ENCODE measurements around the gene CDHR5. TPM values are rescaled to one million over a fixed set of nuclear protein-coding genes. Genes with fewer than 3 reads are reported as not detected.
A peak's percentile ranks its signal among the peaks of the same experiment; 100 is the strongest.
"Not testable (repeated sequence)": the region's sequence is repeated elsewhere in the genome, so short reads cannot be mapped to it uniquely, and the experiment has no call there.

CDHR5 gene
- total RNA-seq, 1 donor from 2014 or later, result not detected

DNA sequence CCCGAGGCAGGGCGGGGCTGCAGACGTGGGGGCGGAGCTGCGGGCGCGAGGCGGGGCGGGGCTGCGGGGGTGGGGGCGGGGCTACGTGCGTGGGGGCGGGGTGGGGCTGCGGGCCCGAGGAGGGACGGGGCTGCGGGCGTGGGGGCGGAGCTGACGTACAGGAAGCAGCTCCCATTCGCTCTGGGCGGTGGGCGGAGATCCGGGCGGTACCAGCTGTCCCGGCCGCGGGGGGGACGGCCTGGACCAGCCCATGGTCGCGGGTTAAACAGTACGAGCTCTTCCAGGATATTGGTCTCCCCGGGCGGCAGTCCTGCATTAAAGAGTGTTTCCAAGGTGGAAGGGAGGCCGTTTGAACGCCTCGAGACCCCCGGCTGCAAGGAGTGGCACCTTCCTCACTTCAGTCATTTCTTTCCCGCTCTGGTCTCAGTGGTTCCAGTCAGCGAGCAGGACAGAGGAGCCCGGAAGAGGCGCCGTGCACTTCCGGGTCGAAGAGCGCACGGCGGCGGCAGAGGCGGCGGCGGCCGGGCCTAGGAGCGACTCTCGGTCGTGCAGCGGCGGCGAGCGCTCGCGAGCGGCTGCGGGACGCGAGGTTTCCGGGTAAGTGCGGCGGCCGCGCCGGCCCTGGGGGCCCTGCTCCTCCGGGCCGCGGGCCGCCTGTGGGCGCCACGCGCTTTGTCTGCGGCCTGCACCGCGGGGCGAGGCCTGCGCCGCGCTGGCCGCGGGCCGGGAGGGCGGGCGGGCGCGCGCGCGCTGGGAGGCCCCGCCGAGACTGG, 48.6 kb downstream of the CDHR5 start, which contains the start of gene PHRF1:
TSS of gene PHRF1 (plus strand) at position 475 of the 773 bp plus-strand sequence. CDS start 5,043 bp downstream, outside the sequence.
- Histone ChIP-seq H3K4me1 (peaks cover 56% of the 10 kb centered on the region), H3K4me3 (peak within 1 kb of the TSS; percentile 80 to 83), H3K9me3 (no peaks in the 10 kb centered on the region), H3K27me3 (no peaks in the 10 kb centered on the region), H3K27ac (peak within 1 kb of the TSS; percentile 84), H3K36me3 (no peaks in the 10 kb centered on the region)
- TF ChIP-seq POLR2AphosphoS5 (IDR thresholded peaks at IDR 0.05; ENCODE audit: insufficient read depth in 1 of 2, low read depth in 1 of 2) (peak; percentile 62 to 76), POLR2A (IDR thresholded peaks at IDR 0.05) (peak in 1 of 2 donors; percentile 65)
- TF ChIP-seq, protein P1, sequence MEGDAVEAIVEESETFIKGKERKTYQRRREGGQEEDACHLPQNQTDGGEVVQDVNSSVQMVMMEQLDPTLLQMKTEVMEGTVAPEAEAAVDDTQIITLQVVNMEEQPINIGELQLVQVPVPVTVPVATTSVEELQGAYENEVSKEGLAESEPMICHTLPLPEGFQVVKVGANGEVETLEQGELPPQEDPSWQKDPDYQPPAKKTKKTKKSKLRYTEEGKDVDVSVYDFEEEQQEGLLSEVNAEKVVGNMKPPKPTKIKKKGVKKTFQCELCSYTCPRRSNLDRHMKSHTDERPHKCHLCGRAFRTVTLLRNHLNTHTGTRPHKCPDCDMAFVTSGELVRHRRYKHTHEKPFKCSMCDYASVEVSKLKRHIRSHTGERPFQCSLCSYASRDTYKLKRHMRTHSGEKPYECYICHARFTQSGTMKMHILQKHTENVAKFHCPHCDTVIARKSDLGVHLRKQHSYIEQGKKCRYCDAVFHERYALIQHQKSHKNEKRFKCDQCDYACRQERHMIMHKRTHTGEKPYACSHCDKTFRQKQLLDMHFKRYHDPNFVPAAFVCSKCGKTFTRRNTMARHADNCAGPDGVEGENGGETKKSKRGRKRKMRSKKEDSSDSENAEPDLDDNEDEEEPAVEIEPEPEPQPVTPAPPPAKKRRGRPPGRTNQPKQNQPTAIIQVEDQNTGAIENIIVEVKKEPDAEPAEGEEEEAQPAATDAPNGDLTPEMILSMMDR (IDR thresholded peaks at IDR 0.05), result no peak
- intact Hi-C loops (cut with DNase I), result no loop called here
- DNase-seq (ENCODE audit: extremely low spot score in 2 of 2), result peak in 1 of 2 donors; percentile 97

DNA sequence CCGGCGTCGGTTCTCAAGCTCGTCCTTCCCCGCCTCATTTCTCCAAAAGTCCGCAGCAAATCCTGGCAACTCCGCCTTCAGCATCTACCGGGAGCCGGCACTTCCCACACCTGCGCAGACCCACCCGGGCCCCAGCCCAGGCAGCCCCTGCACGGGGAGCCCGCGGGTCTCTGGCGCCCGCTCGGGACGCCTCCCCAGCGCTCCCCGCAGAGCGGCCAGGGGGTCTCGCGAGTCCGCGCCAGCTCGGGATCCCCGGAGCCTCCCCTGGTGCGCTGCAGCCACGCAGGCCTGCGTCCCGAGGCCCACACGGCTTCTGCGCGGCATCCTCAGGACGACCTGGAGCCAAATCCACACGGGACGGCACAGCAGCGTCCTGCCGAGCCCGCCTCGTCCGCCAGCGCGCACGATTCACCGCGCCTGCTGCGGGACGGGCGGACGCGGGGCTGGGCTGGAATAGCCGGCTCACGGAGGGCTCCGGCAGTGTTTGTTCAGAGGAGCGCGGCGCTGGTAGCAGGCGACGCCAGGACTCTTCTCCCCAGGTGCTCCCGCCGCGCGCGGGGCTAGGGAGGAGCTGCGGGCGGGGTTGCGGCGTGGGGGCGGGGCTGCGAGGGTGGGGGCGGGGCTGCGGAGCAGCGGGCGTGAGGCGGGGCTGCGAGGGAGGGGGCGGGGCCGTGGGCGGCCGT, 49.3 kb downstream of the CDHR5 start:
- H3K27me3 ChIP-seq, result no peaks in the 10 kb centered on the region
- H3K9me3 ChIP-seq, result no peaks in the 10 kb centered on the region
- peak overlapping the region; percentile 72 for H3K27ac ChIP-seq
- TF ChIP-seq POLR2A (IDR thresholded peaks at IDR 0.05) (no peak), POLR2AphosphoS5 (IDR thresholded peaks at IDR 0.05; ENCODE audit: insufficient read depth in 1 of 2, low read depth in 1 of 2) (peak in 1 of 2 donors; percentile 74)
- H3K36me3 ChIP-seq, result no peaks in the 10 kb centered on the region
- intact Hi-C loops (cut with DNase I), result no loop called here
- H3K4me1 ChIP-seq, result peaks cover 53% of the 10 kb centered on the region
- peak overlapping the region; percentile 64 to 80 for H3K4me3 ChIP-seq
- no peak for DNase-seq (ENCODE audit: extremely low spot score in 2 of 2)

DNA sequence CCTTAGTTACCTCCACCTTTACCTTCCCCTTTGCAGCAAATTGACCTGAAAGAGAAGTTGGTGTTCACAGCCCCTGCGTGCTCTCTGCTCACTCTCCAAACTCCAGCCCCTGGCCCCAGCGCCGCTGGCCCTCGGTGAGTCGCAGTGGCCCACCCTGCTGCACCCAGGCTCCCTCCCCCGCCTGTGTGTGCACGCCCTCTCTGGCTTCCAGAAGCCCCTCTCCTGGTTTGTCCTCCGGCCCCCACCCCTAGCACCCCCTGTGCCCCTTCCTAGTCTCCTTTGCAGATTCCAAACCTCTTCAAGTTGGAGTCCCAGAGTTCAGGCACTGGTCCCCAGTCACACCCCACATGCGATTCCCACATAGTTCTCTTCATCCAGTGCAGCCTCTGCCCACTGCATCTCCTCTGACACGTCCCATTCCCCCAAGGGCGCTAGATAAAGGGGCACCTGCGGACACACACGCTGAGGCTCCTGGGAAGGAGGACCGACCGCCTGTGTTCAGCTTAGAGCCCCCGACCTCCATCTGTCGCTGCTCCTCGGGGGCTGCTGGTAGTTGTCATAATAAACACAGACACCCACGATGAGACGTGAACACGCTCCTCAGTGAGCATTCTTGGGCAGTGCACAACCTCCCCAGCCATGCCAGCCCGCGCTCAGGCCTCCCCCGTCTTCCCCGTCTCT, 50.0 kb downstream of the CDHR5 start:
- Histone ChIP-seq H3K4me1 (peaks cover 46% of the 10 kb centered on the region), H3K9me3 (no peaks in the 10 kb centered on the region), H3K27ac (peak overlapping the region; percentile 72), H3K27me3 (no peaks in the 10 kb centered on the region), H3K4me3 (peak overlapping the region; percentile 64 to 80), H3K36me3 (no peaks in the 10 kb centered on the region)
- DNase-seq (ENCODE audit: extremely low spot score in 2 of 2), result no peak
- TF ChIP-seq, protein P1 (IDR thresholded peaks at IDR 0.05), result no peak
- no peak for TF ChIP-seq POLR2AphosphoS5 (IDR thresholded peaks at IDR 0.05; ENCODE audit: insufficient read depth in 1 of 2, low read depth in 1 of 2)
- TF ChIP-seq POLR2A (IDR thresholded peaks at IDR 0.05), result no peak
- intact Hi-C loops (cut with DNase I), result no loop called here

DNA sequence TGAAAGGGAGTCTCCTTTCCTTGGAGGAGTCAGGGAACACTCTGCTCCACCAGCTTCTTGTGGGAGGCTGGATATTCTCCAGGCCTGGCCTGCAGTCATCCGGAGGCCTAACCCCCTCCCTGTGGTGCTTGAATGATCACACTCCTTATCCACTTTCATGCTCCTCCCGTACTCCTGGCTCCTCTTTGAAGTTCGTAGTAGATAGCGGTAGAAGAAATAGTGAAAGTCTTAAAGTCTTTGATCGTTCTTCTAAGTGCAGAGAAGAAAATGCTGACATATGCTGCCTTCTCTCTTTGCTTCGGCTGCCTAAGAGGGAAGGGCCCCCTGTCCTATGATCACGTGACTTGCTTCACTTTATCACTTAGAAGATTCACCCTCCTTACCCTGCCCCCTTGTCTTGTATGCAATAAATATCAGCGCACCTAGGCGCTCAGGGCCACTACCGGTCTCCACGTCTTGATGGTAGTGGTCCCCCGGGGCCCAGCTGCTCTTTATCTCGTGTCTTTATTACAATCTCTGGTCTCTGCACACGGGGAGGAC, 50.7 kb downstream of the CDHR5 start:
- H3K27ac ChIP-seq; H3K4me3 ChIP-seq; intact Hi-C loops (cut with DNase I); H3K36me3 ChIP-seq; H3K27me3 ChIP-seq; H3K9me3 ChIP-seq; DNase-seq (ENCODE audit: extremely low spot score in 2 of 2): not testable (repeated sequence)
- H3K4me1 ChIP-seq, result peaks cover 45% of the 10 kb centered on the region

DNA sequence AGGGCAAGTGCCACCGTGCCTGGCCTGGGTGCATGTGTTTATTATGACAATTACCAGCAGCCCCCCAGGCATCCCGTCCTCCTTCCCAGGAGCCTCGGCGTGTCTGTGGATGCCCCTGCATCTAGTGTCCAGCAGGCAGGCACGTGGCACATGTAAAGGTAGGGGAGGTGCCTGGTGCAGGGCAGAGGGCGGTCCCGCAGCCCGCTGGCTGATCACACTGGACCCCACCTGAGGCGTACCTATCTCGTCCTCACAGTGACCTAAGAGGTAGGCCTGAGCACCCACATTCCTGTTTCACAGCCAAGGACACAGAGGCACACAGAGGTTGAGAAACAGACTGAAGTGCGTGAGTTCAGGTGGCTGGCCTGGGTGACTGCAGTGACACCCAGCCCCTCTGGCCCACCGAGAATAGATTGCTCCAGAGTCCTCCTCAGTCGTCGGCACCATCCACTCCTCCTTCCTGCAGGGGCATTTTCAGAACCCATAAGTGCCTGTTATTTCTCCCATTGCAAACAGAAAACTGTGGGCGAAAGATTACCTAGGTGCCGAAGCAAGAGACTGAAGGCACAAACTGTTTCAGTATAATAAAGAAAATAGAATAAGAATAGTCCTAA, 51.5 kb downstream of the CDHR5 start:
- H3K36me3 ChIP-seq, result no peaks in the 10 kb centered on the region
- H3K4me1 ChIP-seq, result peaks cover 39% of the 10 kb centered on the region
- H3K9me3 ChIP-seq, result no peaks in the 10 kb centered on the region
- H3K27me3 ChIP-seq, result no peaks in the 10 kb centered on the region
- TF ChIP-seq, protein P1 (IDR thresholded peaks at IDR 0.05), result no peak
- no peak for TF ChIP-seq POLR2A (IDR thresholded peaks at IDR 0.05)
- no peak for TF ChIP-seq POLR2AphosphoS5 (IDR thresholded peaks at IDR 0.05; ENCODE audit: insufficient read depth in 1 of 2, low read depth in 1 of 2)
- intact Hi-C loops (cut with DNase I), result no loop called here
- no peak for DNase-seq (ENCODE audit: extremely low spot score in 2 of 2)
- no peak overlapping the region for H3K27ac ChIP-seq
- no peak overlapping the region for H3K4me3 ChIP-seq

Measured in vagina (tissue), 2 donors.